Stimulated activated naive CD4-positive, alpha-beta T cell (primary cell): ENCODE data around the gene GPR157.

Experiments used
- DNase-seq, 6 experiments: peaks; one replicate each; lab custom pipeline; 2025; lab: John Stamatoyannopoulos, UW

The GPR157 gene

GRCh38 chr1:9086796-9087195 lies 42.1 kb downstream of the GPR157 start:
- no peak for DNase-seq

GRCh38 chr1:9086045-9086444 lies 42.9 kb downstream of the GPR157 start:
- no peak for DNase-seq

GRCh38 chr1:9085306-9085940 lies 43.5 kb downstream of the GPR157 start:
- DNase-seq, result no peak

GRCh38 chr1:9084906-9085305 lies 44.0 kb downstream of the GPR157 start:
- DNase-seq, result no peak

- DNase-seq, result no peak
Observed at GRCh38 chr1:9081473-9081872, 47.4 kb downstream of the GPR157 start.

- no peak for DNase-seq
Observed at GRCh38 chr1:9080705-9081291, 48.1 kb downstream of the GPR157 start.

GRCh38 chr1:9079988-9080704 lies 48.8 kb downstream of the GPR157 start:
- no peak for DNase-seq

- no peak for DNase-seq
Observed at GRCh38 chr1:9078752-9079500, 50.0 kb downstream of the GPR157 start.

GRCh38 chr1:9078015-9078751 lies 50.7 kb downstream of the GPR157 start:
- no peak for DNase-seq

GRCh38 chr1:9075022-9075421 lies 53.9 kb downstream of the GPR157 start:
- peak in 1 of 6 experiments; percentile 4 for DNase-seq

- DNase-seq, result no peak
Observed at GRCh38 chr1:9073143-9073542, 55.8 kb downstream of the GPR157 start.

- DNase-seq, result no peak
Observed at GRCh38 chr1:9071554-9072235, 57.2 kb downstream of the GPR157 start.

GRCh38 chr1:9070486-9070885 lies 58.4 kb downstream of the GPR157 start:
- no peak for DNase-seq

GRCh38 chr1:9069326-9070100 lies 59.4 kb downstream of the GPR157 start, which contains the start of gene SLC2A5:
TSS of gene SLC2A5 (minus strand) at chr1:9069635. CDS start at chr1:9069536, 99 bp downstream.
- DNase-seq, result no peak

GRCh38 chr1:9068981-9069325 lies 59.9 kb downstream of the GPR157 start:
- no peak for DNase-seq

GRCh38 chr1:9066945-9067807 lies 61.7 kb downstream of the GPR157 start:
- DNase-seq, result no peak

GRCh38 chr1:9065213-9065751 lies 63.6 kb downstream of the GPR157 start:
- DNase-seq, result no peak

- DNase-seq, result no peak
Observed at GRCh38 chr1:9062846-9063245, 66.1 kb downstream of the GPR157 start.

GRCh38 chr1:9062021-9062471 lies 66.9 kb downstream of the GPR157 start:
- no peak for DNase-seq
